Erythroblast (primary cell): ENCODE measurements around the gene KDR.

ENCODE experiments used
- DNase-seq, 2 experiments: peaks; one replicate each; lab custom pipeline; 2025; lab: John Stamatoyannopoulos, UW
- GATA1 ChIP-seq: IDR thresholded peaks from 2 replicates; pipeline ENCODE4 v1.6.1; 2011; ENCODE audit warnings: low read depth, mild to moderate bottlenecking, control low read depth, low read length, moderate library complexity
- POLR2A ChIP-seq: IDR thresholded peaks from 2 replicates; pipeline ENCODE4 v1.6.1; 2011; ENCODE audit warnings: mild to moderate bottlenecking, low read length

KDR gene

GRCh38 chr4:55125087-55125721 lies at the start of gene KDR:
TSS of gene KDR (minus strand) at chr4:55125595. CDS start at chr4:55125293, 302 bp downstream.
- TF ChIP-seq GATA1 (no peak), POLR2A (no peak)
- DNase-seq: no peak

- no peak for TF ChIP-seq POLR2A
- TF ChIP-seq GATA1: no peak
- DNase-seq: no peak
These were observed 48.2 kb upstream of the KDR start for GRCh38 chr4:55173580-55173979.

GRCh38 chr4:55172694-55173287 lies 47.4 kb upstream of the KDR start:
- no peak for DNase-seq
- TF ChIP-seq GATA1: no peak
- TF ChIP-seq POLR2A: no peak

- TF ChIP-seq GATA1 (no peak), POLR2A (no peak)
- DNase-seq: no peak
These were observed 45.1 kb upstream of the KDR start for GRCh38 chr4:55170462-55170861.

GRCh38 chr4:55169352-55169961 lies 44.1 kb upstream of the KDR start:
- TF ChIP-seq POLR2A (no peak), GATA1 (no peak)
- DNase-seq: no peak

GRCh38 chr4:55162396-55162795 lies 37.0 kb upstream of the KDR start:
- DNase-seq: no peak
- TF ChIP-seq POLR2A: no peak
- no peak for TF ChIP-seq GATA1

GRCh38 chr4:55161739-55162138 lies 36.3 kb upstream of the KDR start:
- no peak for DNase-seq
- no peak for TF ChIP-seq GATA1
- TF ChIP-seq POLR2A: no peak

- TF ChIP-seq GATA1 (no peak), POLR2A (no peak)
- DNase-seq: no peak
These were observed 34.5 kb upstream of the KDR start for GRCh38 chr4:55159851-55160250.

- DNase-seq: no peak
- TF ChIP-seq POLR2A (no peak), GATA1 (no peak)
These were observed 33.6 kb upstream of the KDR start for GRCh38 chr4:55158957-55159356.

- DNase-seq: no peak
- no peak for TF ChIP-seq GATA1
- no peak for TF ChIP-seq POLR2A
These were observed 32.3 kb upstream of the KDR start for GRCh38 chr4:55157559-55158277.

- DNase-seq: no peak
These were observed 29.5 kb upstream of the KDR start for GRCh38 chr4:55154933-55155332.

GRCh38 chr4:55154290-55154880 lies 29.0 kb upstream of the KDR start:
- TF ChIP-seq GATA1 (no peak), POLR2A (no peak)
- no peak for DNase-seq

More at GRCh38 chr4:55154933-55155332, 29.5 kb upstream of the KDR start:
- TF ChIP-seq GATA1: no peak
- no peak for TF ChIP-seq POLR2A

- TF ChIP-seq POLR2A (no peak), GATA1 (no peak)
These were observed 18.5 kb upstream of the KDR start for GRCh38 chr4:55143858-55144257.

More at GRCh38 chr4:55143858-55144257, 18.5 kb upstream of the KDR start:
- no peak for DNase-seq
